Stomach (tissue), 4 donors: ENCODE measurements around the gene CHRNA7.

ENCODE experiments used
- POLR2A ChIP-seq, 4 donors: fragments of 450-650 bp; IDR thresholded peaks; one replicate each; pipeline ENCODE4 v1.6.1; 2016; ENCODE audit warnings: antibody characterized with exemption in 4 of 4, control low read depth in 2 of 4, mild to moderate bottlenecking in 1 of 4, moderate library complexity in 1 of 4
- TF ChIP-seq, protein P1 (sequence below), 7 experiments: fragments of 450-650 bp in 4 of 7; fragments of 200-600 bp in 3 of 7; sonication (generic) in 3 of 7; IDR thresholded peaks; one replicate each; pipeline ENCODE4 v1.5.1; 2016 to 2019; ENCODE audit warnings: antibody characterized with exemption in 7 of 7, control low read depth in 2 of 7, mild to moderate bottlenecking in 1 of 7

DNA sequence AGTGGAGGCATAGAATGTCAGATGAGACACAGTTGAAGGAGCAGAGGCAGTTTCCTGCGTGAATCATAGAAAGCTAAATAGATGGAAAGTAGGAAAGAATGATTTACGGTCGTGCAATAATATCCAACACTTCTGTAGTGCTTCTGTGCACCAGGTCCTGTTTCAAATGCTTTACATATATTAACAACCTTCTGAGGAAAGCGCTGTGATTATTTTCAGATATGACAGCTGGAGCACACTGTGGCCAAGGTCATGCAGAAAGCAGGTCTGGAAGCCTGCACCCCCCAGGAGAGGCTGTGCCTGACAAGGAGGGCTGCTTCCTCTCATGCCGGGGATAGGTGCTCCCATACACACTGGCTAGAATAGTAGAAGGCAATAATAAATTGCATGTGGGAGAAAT is 104.5 kb downstream of the CHRNA7 start:
- TF ChIP-seq, protein P1, sequence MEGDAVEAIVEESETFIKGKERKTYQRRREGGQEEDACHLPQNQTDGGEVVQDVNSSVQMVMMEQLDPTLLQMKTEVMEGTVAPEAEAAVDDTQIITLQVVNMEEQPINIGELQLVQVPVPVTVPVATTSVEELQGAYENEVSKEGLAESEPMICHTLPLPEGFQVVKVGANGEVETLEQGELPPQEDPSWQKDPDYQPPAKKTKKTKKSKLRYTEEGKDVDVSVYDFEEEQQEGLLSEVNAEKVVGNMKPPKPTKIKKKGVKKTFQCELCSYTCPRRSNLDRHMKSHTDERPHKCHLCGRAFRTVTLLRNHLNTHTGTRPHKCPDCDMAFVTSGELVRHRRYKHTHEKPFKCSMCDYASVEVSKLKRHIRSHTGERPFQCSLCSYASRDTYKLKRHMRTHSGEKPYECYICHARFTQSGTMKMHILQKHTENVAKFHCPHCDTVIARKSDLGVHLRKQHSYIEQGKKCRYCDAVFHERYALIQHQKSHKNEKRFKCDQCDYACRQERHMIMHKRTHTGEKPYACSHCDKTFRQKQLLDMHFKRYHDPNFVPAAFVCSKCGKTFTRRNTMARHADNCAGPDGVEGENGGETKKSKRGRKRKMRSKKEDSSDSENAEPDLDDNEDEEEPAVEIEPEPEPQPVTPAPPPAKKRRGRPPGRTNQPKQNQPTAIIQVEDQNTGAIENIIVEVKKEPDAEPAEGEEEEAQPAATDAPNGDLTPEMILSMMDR (IDR thresholded peaks at IDR 0.05): no peak
- no peak for TF ChIP-seq POLR2A (IDR thresholded peaks at IDR 0.05)
